HG03045 (cell line): ENCODE measurements around the gene CNKSR3.
"Not testable (repeated sequence)": the region's sequence is repeated elsewhere in the genome, so short reads cannot be mapped to it uniquely, and the experiment has no call there.

Experiments used
- ATAC-seq: cut with Tn5 transposase; IDR thresholded peaks from one replicate; pipeline ENCODE4 v1.9.1; 2021; ENCODE audit warnings: mild to moderate bottlenecking, moderate library complexity; ENCODE audit not compliant: unreplicated experiment

CNKSR3 gene

DNA sequence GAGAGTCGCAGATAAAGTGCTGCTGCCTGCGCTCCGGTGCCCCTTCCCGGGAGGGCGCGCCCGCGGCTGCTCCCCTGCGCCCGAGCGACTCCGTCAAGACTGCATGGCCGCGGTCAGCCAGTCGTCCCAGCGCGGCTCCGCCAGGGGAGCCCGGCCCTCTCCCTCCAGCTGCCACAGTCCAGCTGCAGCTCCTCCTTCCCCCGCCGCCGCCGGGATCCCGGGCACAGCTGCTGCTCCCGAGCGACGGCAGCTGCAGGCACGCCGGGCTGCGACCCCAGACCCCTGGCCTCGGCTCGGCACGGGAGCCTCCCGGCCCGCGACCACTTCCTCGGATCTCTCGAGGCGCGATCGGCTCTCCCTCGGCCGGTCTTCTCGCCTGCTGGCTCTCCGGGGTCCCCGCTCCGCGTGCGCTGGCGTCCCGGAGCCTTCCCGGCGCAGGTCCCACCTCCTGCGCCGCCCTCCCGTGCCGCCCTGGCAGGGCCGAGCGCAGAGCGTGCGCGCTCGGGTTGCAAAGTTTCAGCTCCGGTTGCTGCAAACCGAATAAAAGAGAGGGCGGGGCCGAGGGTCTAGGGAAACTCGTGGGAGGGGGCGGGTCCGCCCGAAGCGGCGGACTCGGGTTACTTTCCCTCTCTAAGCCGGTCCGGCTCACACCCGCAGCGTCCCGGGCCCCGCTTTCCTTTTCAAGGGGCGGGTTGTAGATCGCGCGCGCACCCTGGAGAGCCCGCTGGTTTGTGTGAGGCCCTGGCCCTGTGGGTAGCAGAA is at the start of gene CNKSR3:
Gene CNKSR3 (minus strand): TSS at position 542 of the 762 bp plus-strand sequence. CDS start 571 bp downstream, outside the sequence.
- peak; percentile 82 for ATAC-seq

DNA sequence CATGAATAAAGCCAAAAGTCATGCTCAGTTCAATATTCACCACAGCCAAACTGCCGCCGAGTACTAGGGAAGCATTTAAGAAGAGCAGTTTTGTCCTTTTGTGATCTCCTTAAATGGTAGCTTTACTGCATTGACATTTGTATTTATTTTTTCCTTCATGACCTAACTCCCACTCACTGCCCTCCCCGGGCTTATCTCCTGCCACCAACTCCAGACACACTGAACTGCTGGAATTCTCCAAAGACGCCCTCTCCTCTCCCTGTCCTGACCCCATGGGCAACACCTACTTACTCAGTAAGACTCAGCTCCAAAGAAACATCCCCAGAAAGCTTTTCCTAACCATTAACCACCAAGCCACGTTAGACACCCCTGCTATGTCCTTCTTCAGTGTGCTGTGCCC is 48.5 kb upstream of the CNKSR3 start:
- ATAC-seq, result no peak

- ATAC-seq, result no peak
Measured at GRCh38 chr6:154558513-154558912, 48.0 kb upstream of the CNKSR3 start.

- ATAC-seq, result no peak
Measured at GRCh38 chr6:154555073-154555677, 44.7 kb upstream of the CNKSR3 start.

DNA sequence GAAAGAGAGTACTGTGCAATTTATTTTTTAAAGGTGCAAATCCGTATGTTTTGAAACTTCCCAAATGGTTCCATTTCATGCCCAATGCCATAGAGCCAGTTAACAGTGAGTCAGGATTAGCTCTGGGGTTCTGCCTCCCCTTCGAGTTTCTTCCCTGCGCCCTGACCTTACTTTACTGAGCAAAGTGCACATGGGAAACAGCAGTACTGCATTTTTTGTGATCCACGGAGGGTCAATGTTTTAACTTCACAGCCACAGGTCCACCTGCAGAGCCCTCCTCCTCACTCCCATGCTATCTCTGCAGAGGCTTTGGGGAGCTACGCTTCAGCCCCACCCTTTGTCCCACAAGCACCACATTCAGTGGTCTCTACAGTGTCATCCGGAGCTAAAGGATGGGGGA is 44.0 kb upstream of the CNKSR3 start:
- no peak for ATAC-seq

GRCh38 chr6:154550779-154551178 is 40.3 kb upstream of the CNKSR3 start:
- no peak for ATAC-seq

DNA sequence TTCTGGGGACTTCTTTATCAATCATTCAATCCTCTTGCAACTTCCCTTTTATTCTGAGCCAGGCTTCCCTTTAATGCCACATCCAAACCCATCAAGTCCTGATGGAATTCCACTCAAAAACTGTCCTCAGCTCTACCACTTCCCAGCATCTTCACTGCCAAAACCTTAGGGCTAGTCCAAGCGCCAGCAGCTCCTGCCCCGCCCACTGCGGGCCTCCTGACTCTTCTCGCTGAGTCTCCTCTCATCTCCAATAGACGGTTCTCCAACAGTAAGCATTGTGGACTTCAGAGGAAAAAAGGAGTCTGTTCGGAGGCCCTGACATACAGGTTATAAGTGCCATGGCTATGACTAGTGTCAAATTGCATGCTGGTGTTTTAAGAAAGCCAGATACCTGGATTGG is 38.7 kb upstream of the CNKSR3 start:
- no peak for ATAC-seq

GRCh38 chr6:154548130-154548830 is 37.8 kb upstream of the CNKSR3 start:
- no peak for ATAC-seq

GRCh38 chr6:154543628-154544027 is 33.1 kb upstream of the CNKSR3 start:
- no peak for ATAC-seq

- no peak for ATAC-seq
Measured at GRCh38 chr6:154542747-154543146, 32.3 kb upstream of the CNKSR3 start.

DNA sequence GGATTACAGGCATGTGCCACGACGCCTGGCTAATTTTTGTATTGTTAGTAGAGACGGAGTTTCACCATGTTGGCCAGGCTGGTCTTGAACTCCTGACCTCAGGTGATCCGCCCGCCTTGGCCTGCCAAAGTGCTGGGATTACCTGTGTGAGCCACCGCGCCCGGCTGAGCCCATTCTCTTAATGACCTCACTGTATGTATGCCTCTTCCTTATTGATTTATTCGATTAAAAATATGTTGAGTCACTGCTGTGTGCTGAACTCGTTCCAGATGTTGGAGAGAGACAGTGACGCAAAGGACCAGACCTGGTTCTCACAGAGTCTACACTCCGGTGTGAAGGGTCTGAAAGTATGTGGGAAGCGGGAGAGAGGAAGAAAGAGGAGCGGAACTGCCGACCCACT is 31.4 kb upstream of the CNKSR3 start:
- not testable (repeated sequence) for ATAC-seq

GRCh38 chr6:154539593-154540269 is 29.2 kb upstream of the CNKSR3 start:
- ATAC-seq, result no peak

DNA sequence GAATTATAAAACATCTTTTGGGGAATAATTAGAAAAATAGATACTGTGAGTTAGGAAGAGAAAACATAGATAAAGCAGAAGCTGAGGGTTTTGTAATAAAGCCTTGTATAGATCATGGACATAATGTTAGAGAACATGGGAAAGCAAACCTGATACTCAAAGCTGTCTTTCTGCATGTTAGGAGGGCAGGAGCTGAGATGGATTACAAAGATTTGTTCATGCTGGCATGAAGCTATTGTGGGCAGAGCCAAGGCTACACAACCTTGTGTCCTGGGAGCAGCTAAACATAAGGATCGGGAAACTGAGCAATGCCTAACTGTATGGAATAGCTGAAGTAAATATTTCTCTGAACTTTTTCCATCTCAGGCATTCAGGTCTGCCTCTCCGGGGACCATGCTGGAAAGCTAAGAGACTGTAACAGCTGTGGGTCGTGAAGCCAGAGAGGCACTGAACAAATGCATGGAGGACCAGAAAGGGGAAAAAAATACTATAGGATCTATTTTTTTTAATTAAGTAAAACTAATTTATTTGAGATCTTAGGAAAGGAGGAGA is 28.2 kb upstream of the CNKSR3 start:
- no peak for ATAC-seq

- no peak for ATAC-seq
Measured at GRCh38 chr6:154537511-154538325, 27.2 kb upstream of the CNKSR3 start.

GRCh38 chr6:154536999-154537398 is 26.5 kb upstream of the CNKSR3 start:
- no peak for ATAC-seq

DNA sequence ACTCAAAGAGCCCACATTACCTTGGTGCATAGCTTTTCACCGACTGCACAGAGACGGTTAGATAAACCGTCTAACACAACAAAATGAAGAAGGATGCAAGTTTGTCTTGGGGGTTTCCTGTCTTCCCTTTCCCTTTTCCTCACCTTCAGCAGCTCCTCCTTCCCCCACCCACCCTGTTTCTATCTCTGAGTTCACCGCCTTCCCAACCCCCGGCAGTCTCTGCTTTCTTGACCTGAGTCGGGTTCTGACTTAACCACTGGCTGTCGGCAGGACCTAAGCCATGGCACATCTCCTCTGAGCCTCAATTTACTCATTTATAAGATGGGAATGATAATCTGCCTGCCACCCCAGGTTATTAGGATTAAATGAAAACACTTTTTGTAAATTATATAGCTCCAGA is 25.8 kb upstream of the CNKSR3 start:
- ATAC-seq, result no peak

DNA sequence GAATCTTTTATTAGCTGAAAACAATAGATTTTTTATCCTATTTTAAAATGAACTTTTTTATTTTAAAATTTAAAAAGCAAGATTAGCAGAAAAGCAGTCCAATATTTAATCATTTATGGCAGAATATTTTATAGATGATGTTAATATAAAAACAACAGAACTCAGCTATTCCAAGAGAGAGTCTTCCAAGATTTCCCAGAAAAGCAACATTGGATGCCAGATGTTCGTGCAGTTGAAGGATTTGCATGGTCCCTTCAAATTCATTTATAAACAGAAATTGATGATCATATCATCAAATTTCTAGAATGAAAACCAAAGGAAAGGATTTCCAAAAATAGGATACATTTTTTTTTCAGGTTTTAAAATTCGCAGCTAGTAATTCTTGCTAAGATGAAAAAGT is 25.4 kb upstream of the CNKSR3 start:
- ATAC-seq, result no peak

GRCh38 chr6:154535147-154535546 is 24.7 kb upstream of the CNKSR3 start:
- ATAC-seq, result no peak

- ATAC-seq, result no peak
Measured at GRCh38 chr6:154534531-154534930, 24.0 kb upstream of the CNKSR3 start.

DNA sequence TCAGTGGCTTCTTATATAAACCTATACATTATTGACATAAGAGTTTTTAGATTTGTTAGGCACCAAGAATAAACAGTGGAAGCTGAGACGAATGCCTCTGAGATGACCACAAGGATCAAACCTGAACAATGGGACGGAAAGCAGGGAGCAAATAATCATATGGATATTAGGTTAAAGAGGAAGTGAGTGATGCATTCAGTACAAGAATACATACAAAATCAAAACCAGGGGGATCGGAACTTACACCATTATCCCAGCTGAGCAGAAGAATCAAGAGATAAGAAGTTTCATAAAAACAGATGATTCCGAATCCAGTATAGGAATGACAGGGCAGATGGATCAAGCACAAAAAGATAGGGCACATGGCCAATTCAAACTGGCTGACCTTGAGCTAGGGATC is 21.9 kb upstream of the CNKSR3 start:
- ATAC-seq, result no peak
